Measurements from ENCODE around the gene RHOT1. TPM values are rescaled to one million over a fixed set of nuclear protein-coding genes. Genes with fewer than 3 reads are reported as not detected.
"Not testable (repeated sequence)": the region's sequence is repeated elsewhere in the genome, so short reads cannot be mapped to it uniquely, and the experiment has no call there.

The RHOT1 gene
- total RNA-seq, 2 donors from 2014 or later: 18.9 to 19.5 TPM

DNA sequence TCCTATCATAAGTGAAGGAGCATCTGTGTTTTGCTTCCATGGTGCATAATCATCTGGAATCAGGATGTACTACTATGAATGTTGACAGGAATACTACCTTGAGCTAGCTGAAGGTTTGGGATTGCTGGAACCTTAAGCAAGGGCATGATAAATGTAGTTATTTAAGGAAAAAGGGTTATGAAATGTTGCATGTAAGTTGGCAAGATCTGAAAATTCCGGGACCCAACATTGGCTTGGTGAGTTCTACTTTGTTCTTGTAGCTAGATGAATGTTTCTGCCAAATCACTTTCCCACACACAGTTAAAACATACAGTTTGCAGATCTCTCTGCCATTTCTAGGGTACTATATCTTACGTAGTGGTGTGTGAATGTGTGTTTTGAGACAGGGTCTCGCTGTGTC lies 13.6 kb downstream of the RHOT1 start:
- no peak overlapping the region for H3K27ac Mint-ChIP-seq
- ATAC-seq: no peak
- H3K4me1 Mint-ChIP-seq: peaks cover 7% of the 10 kb centered on the region

DNA sequence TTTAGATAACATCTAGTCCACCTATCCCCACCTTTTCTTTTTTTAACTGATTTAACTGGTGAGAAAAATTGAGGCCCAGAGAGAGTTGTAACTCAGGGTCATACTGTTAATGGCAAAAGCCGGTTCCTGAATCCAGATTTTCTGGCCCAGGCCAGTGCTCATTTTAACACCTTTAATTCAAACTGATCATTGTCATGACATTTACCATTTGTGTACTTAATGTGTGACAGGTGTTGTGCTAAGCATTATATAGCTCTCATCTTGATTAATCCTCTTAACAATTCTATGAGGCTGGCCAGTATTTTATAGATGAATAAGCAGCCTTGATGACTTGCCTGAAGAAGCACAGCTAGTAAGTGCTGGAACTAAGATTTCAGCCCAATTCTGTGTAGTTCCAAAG lies 14.4 kb downstream of the RHOT1 start:
- H3K4me3 Mint-ChIP-seq: no peak overlapping the region
- H3K27ac Mint-ChIP-seq: no peak overlapping the region
- H3K4me1 Mint-ChIP-seq: peaks cover 9% of the 10 kb centered on the region
- H3K36me3 Mint-ChIP-seq (ENCODE audit: low read depth): peaks cover 4% of the 10 kb centered on the region
- ATAC-seq: no peak
- H3K27me3 Mint-ChIP-seq: no peaks in the 10 kb centered on the region
- no peaks in the 10 kb centered on the region for H3K9me3 ChIP-seq (ENCODE audit: control insufficient read depth, low read length, poor library complexity, severe bottlenecking)
- DNase-seq: no peak

More for the DNA sequence above, 13.6 kb downstream of the RHOT1 start:
- H3K9me3 ChIP-seq (ENCODE audit: control insufficient read depth, low read length, poor library complexity, severe bottlenecking): no peaks in the 10 kb centered on the region
- H3K4me3 Mint-ChIP-seq: no peak overlapping the region
- peaks cover 4% of the 10 kb centered on the region for H3K36me3 Mint-ChIP-seq (ENCODE audit: low read depth)
- DNase-seq: no peak
- no peaks in the 10 kb centered on the region for H3K27me3 Mint-ChIP-seq

DNA sequence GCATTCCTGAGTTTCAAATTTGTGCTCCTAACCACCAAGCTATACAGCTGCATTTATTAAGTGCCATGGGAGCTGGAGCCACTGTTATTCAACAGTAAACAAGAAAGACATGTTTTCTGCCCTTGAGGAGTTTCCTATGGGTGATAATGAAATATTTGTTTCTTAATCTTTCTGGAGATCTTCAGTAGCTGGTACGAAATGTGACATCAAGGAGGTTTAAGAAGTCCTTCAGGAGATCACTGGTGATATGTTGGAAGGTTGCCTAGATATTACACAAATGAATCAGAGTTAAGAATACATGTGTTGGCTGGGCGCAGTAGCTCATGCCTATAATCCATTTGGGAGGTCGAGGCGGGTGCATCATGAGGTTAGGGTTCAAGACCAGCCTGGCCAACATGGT lies 14.9 kb downstream of the RHOT1 start:
- H3K9me3 ChIP-seq (ENCODE audit: control insufficient read depth, low read length, poor library complexity, severe bottlenecking): no peaks in the 10 kb centered on the region
- no peak overlapping the region for H3K27ac Mint-ChIP-seq
- H3K27me3 Mint-ChIP-seq: no peaks in the 10 kb centered on the region
- DNase-seq (no peak), ATAC-seq (no peak)
- H3K36me3 Mint-ChIP-seq (ENCODE audit: low read depth): peaks cover 4% of the 10 kb centered on the region
- H3K4me3 Mint-ChIP-seq: no peak overlapping the region
- H3K4me1 Mint-ChIP-seq: peaks cover 8% of the 10 kb centered on the region

DNA sequence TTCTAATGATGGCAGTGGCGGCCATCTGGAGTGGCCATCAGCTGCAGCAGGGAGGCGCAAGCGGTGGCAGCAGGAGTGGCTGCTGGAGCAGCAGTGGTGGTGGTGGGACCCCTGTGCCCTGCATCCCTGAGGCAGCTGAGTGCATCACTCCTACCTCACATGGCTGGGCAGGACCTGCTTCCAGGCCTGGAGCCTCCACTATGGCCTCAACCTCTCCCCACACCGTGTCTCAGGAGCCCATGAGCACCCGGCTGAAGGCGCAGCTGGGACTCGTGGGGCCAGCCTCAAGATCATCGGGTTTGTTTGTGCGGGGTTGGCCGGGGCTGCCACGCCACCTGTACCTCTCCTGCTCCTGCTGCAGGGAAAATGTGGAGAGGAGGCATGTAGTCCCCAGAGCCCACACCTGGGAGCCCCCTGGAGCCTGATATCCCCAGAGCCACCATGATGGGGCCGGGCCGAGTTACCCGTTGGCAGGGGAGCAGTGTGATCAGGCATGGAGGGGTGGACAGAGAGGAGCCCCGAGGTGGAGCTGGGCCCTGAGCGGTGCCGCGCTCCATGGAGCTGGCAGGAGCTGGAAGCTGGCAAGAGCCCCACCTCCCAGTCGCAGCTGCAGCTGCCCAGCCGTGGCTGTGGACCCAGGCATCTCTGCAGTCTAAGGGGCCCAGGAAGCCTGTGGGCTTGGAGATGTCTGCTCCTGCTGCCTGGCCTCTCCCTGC lies 16.7 kb downstream of the RHOT1 start:
- ATAC-seq (no peak), DNase-seq (no peak)
- H3K27ac Mint-ChIP-seq: no peak overlapping the region
- H3K36me3 Mint-ChIP-seq (ENCODE audit: low read depth): no peaks in the 10 kb centered on the region
- no peaks in the 10 kb centered on the region for H3K27me3 Mint-ChIP-seq
- no peaks in the 10 kb centered on the region for H3K9me3 ChIP-seq (ENCODE audit: control insufficient read depth, low read length, poor library complexity, severe bottlenecking)
- H3K4me1 Mint-ChIP-seq: peaks cover 5% of the 10 kb centered on the region
- no peak overlapping the region for H3K4me3 Mint-ChIP-seq

DNA sequence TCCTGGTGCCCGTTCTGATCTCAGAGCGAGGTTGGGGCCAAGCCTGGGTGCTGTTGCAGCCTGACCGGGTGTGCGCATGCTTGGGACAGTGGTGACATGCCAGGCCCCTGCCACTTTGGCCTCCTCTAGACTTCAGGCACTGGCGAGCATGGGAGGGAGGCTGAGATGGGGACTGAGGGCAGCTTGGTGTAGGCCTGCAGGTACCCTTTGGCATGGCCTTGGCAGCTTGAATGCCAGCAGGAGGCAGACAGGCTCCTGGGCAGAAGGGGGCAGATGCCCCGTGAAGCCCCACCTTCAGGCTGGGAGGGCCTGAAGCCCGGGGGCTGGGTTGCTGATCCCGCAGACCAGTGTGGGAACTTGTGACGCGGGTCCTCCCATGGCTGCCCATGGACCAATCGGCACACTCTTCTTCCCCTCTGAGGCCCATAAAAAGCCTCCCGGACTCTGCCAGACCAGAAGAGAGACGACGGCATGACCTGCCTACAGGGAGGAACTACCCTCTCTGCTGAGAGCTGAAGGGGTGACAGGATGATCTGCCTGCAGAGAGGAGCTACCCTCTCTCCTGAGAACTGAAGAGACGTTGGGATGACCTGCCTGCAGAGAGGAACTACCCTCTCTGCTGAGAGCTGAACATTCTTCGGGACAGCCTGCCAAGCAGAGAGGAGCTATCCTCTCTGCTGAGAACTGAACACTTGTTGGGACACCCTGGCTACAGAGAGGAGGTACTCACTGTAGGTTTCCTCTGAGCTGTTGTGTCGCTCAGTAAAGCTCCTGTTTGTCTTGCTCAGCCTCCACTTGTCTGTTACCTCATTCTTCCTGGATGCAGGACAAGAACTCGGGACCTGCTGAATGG lies 17.5 kb downstream of the RHOT1 start:
- no peak overlapping the region for H3K4me3 Mint-ChIP-seq
- H3K36me3 Mint-ChIP-seq (ENCODE audit: low read depth): no peaks in the 10 kb centered on the region
- H3K4me1 Mint-ChIP-seq: peaks cover 5% of the 10 kb centered on the region
- H3K27ac Mint-ChIP-seq: no peak overlapping the region
- H3K9me3 ChIP-seq (ENCODE audit: control insufficient read depth, low read length, poor library complexity, severe bottlenecking): no peaks in the 10 kb centered on the region
- no peak for ATAC-seq
- DNase-seq: no peak
- no peaks in the 10 kb centered on the region for H3K27me3 Mint-ChIP-seq

DNA sequence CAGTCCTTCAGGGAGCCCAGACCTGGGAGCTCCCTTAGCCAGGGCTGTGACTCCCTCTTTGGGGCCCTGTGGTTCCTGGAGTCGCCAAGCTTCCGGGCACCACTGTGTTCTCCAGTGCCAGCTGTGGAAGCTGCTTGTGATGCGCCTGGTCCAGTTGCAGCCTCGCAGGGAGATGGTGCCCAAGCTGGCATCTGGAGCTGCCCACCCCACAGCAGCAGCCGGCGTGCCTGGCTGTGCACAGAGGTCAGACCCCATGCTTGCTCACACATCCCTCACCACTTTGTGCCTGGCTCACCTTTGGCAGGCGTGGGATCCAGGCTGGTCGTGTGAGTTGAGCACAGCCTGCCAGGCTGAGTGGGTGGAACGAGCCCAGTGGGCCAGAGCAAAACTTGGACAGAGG lies 18.2 kb downstream of the RHOT1 start:
- Mint-ChIP-seq H3K4me3 (no peak overlapping the region), H3K27ac (no peak overlapping the region), H3K27me3 (no peaks in the 10 kb centered on the region), H3K36me3 (ENCODE audit: low read depth) (no peaks in the 10 kb centered on the region), H3K4me1 (peaks cover 5% of the 10 kb centered on the region)
- ATAC-seq (no peak), DNase-seq (no peak)
- H3K9me3 ChIP-seq (ENCODE audit: control insufficient read depth, low read length, poor library complexity, severe bottlenecking): no peaks in the 10 kb centered on the region

DNA sequence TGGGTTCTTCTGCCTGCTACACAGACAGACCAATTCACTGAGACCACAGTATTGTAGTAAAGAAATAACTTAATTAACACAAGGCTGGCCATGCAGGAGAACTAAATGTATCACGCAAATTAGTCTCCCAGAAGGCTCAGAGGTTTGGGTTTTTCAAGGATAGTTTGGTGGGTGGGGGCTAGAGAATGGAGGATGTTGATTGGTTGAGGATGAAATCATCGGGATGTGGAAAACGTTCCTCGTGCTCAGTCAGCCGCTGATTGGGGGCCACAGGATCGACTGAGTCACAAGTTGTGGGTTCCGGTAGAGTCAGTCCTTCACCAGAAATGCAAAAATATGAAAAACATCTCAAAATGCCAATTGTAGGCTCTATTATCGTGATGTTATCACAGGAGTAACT lies 18.7 kb downstream of the RHOT1 start:
- peaks cover 5% of the 10 kb centered on the region for H3K4me1 Mint-ChIP-seq
- H3K9me3 ChIP-seq (ENCODE audit: control insufficient read depth, low read length, poor library complexity, severe bottlenecking): no peaks in the 10 kb centered on the region
- H3K27ac Mint-ChIP-seq: no peak overlapping the region
- no peak overlapping the region for H3K4me3 Mint-ChIP-seq
- H3K27me3 Mint-ChIP-seq: no peaks in the 10 kb centered on the region
- no peak for DNase-seq
- no peak for ATAC-seq
- H3K36me3 Mint-ChIP-seq (ENCODE audit: low read depth): no peaks in the 10 kb centered on the region

DNA sequence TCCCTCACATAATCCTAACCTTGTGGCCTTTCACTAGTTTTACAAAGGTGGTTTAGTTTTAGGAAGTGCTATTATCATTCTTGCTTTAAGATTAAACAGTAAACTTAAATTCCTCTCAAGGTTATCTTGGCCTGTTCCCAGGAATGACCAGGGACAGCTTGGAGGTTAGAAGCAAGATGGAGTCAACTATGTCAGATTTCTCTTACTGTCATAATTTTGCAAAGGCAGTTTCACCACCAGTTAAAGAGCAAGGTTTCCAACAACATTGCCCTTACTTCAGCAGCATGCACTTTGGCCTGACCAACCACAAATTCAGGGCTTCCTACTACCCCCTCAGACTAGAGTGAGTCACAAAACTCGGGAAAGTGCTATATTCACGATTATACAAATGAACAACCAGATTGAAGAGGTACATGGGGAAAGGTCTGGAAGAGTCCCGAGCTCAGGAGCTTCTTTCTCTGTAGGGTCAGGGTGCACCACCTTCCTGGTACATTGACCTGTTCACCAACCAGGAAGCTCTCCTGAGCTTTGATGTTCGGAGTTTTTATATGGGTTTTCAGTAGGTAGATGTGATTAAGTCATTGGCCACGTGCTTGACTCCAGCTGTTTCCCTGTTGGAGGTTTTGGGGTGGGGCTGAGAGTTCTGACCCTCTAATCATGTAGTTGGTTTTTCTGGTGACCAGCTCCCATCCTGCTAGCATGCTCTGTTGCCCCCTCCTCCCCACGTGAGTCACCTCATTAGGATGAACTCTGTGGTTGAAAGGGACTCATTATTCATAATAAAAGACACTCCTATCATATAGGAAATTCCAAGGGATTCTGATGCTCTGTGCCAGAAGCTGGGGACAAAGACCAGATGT lies 19.4 kb downstream of the RHOT1 start:
- H3K9me3 ChIP-seq (ENCODE audit: control insufficient read depth, low read length, poor library complexity, severe bottlenecking): no peaks in the 10 kb centered on the region
- H3K36me3 Mint-ChIP-seq (ENCODE audit: low read depth): no peaks in the 10 kb centered on the region
- H3K4me3 Mint-ChIP-seq: no peak overlapping the region
- no peak overlapping the region for H3K27ac Mint-ChIP-seq
- ATAC-seq (no peak), DNase-seq (no peak)
- H3K4me1 Mint-ChIP-seq: peaks cover 5% of the 10 kb centered on the region
- no peaks in the 10 kb centered on the region for H3K27me3 Mint-ChIP-seq

DNA sequence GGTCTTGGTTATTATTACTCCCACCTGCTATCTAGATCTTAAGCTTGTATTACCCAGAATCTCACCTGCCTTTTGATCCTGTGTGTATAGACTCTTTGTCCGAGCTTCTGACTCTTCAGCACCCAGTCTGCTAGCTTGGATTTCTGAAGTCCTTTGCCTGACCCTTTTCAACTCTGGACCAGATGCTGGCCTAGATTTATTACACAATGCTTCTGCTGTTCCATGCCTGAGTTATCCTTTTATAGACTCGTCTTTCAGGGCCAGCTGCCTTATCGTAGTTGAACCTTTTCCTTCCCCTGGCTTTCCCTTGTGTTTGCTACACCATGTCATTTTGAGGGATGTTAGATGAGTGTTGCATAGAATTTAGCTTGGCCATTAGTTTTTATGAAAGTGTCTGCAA lies 32.6 kb downstream of the RHOT1 start:
- Mint-ChIP-seq H3K4me1 (no peaks in the 10 kb centered on the region), H3K4me3 (no peak overlapping the region), H3K36me3 (ENCODE audit: low read depth) (peaks cover 9% of the 10 kb centered on the region), H3K27me3 (no peaks in the 10 kb centered on the region), H3K27ac (no peak overlapping the region)
- ATAC-seq: no peak
- DNase-seq: no peak
- no peaks in the 10 kb centered on the region for H3K9me3 ChIP-seq (ENCODE audit: control insufficient read depth, low read length, poor library complexity, severe bottlenecking)

DNA sequence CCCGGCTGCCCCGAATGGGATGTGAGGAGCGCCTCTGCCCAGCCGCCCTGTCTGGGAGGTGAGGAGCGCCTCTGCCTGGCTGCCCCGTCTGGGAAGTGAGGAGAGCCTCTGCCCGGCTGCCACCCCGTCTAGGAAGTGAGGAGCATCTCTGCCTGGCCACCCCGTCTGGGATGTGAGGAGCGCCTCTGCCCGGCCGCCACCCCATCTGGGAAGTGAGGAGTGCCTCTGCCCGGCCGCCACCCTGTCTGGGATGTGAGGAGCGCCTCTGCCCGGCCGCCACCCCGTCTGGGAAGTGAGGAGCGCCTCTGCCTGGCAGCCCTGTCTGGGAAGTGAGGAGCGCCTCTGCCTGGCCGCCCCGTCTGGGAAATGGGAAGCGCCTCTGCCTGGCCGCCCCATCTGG lies 36.4 kb downstream of the RHOT1 start:
- H3K9me3 ChIP-seq (ENCODE audit: control insufficient read depth, low read length, poor library complexity, severe bottlenecking); ATAC-seq; H3K27ac Mint-ChIP-seq; H3K4me3 Mint-ChIP-seq; H3K27me3 Mint-ChIP-seq; DNase-seq; H3K4me1 Mint-ChIP-seq: not testable (repeated sequence)
- H3K36me3 Mint-ChIP-seq (ENCODE audit: low read depth): peaks cover 16% of the 10 kb centered on the region

DNA sequence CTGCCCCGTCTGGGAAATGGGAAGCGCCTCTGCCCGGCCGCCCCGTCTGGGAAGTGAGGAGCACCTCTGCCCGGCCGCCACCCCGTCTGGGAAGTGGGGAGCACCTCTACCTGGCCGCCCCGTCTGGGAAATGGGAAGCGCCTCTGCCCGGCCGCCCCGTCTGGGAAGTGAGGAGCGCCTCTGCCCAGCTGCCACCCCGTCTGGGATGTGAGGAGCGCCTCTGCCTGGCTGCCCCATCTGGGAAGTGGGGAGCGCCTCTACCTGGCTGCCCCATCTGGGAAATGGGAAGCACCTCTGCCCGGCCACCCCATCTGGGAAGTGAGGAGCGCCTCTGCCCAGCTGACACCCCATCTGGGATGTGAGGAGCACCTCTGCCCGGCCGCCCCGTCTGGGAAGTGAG lies 36.8 kb downstream of the RHOT1 start:
- H3K36me3 Mint-ChIP-seq (ENCODE audit: low read depth): peaks cover 16% of the 10 kb centered on the region
- DNase-seq; H3K27ac Mint-ChIP-seq; H3K4me3 Mint-ChIP-seq; H3K27me3 Mint-ChIP-seq; H3K4me1 Mint-ChIP-seq; ATAC-seq; H3K9me3 ChIP-seq (ENCODE audit: control insufficient read depth, low read length, poor library complexity, severe bottlenecking): not testable (repeated sequence)

DNA sequence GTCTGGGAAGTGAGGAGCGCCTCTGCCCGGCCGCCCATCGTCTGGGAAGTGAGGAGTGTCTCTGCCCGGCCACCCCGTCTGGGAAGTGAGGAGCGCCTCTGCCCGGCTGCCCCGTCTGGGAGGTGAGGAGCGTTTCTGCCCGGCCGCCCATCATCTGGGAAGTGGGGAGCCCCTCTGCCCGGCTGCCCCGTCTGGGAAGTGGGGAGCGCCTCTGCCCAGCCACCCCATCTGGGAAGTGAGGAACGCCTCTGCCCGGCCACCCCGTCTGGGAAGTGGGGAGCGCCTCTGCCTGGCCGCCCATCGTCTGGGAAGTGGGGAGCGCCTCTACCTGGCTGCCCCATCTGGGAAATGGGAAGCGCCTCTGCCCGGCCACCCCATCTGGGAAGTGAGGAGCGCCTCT lies 37.2 kb downstream of the RHOT1 start:
- H3K9me3 ChIP-seq (ENCODE audit: control insufficient read depth, low read length, poor library complexity, severe bottlenecking); H3K27ac Mint-ChIP-seq; ATAC-seq; H3K4me3 Mint-ChIP-seq; DNase-seq; H3K4me1 Mint-ChIP-seq; H3K27me3 Mint-ChIP-seq: not testable (repeated sequence)
- peaks cover 16% of the 10 kb centered on the region for H3K36me3 Mint-ChIP-seq (ENCODE audit: low read depth)

DNA sequence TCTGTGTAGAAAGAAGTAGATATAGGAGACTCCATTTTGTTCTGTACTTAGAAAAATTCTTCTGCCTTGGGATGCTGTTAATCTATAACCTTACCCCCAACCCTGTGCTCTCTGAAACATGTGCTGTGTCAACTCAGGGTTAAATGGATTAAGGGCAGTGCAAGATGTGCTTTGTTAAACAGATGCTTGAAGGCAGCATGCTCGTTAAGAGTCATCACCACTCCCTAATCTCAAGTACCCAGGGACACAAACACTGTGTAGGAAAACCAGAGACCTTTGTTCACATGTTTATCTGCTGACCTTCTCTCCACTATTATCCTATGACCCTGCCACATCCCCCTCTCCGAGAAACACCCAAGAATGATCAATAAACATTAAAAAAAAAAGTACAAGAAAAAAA lies 38.0 kb downstream of the RHOT1 start:
- H3K4me1 Mint-ChIP-seq; DNase-seq; ATAC-seq; H3K27ac Mint-ChIP-seq; H3K9me3 ChIP-seq (ENCODE audit: control insufficient read depth, low read length, poor library complexity, severe bottlenecking); H3K27me3 Mint-ChIP-seq; H3K4me3 Mint-ChIP-seq: not testable (repeated sequence)
- H3K36me3 Mint-ChIP-seq (ENCODE audit: low read depth): peaks cover 16% of the 10 kb centered on the region
